ENCODE measurements around the gene MAP7D2.

GRCh38 chrX:20056704-20057103 lies 60.0 kb downstream of the MAP7D2 start:
- TF ChIP-seq FOSL1 (IDR thresholded peaks at IDR 0.05; ENCODE audit: low read depth) (no peak), JUND (IDR thresholded peaks at IDR 0.05) (no peak), SIN3A (IDR thresholded peaks at IDR 0.05; ENCODE audit: low read depth) (no peak), ZNF274 (IDR thresholded peaks at IDR 0.05; ENCODE audit: low read depth, low read length) (no peak), POLR2AphosphoS5 (IDR thresholded peaks at IDR 0.05; ENCODE audit: low read depth, low read length) (no peak), CTCF (IDR thresholded peaks at IDR 0.05 in 2 of 3, conservative IDR thresholded peaks at IDR 0.05 in 1 of 3; ENCODE audit: borderline replicate concordance in 1 of 3, insufficient read depth in 1 of 3, low read depth in 2 of 3, low read length in 2 of 3) (no peak), YY1 (IDR thresholded peaks at IDR 0.05; ENCODE audit: extremely low read depth, insufficient replicate concordance, low read depth, low read length) (no peak), EZH2 (IDR thresholded peaks at IDR 0.05) (no peak), POLR2A (IDR thresholded peaks at IDR 0.05; ENCODE audit: borderline replicate concordance, extremely low read depth, insufficient read depth, insufficient read length) (no peak), SP1 (IDR thresholded peaks at IDR 0.05; ENCODE audit: low read depth) (no peak), CBX3 (IDR thresholded peaks at IDR 0.05; ENCODE audit: low read depth) (no peak)
- TF ChIP-seq, protein P1, sequence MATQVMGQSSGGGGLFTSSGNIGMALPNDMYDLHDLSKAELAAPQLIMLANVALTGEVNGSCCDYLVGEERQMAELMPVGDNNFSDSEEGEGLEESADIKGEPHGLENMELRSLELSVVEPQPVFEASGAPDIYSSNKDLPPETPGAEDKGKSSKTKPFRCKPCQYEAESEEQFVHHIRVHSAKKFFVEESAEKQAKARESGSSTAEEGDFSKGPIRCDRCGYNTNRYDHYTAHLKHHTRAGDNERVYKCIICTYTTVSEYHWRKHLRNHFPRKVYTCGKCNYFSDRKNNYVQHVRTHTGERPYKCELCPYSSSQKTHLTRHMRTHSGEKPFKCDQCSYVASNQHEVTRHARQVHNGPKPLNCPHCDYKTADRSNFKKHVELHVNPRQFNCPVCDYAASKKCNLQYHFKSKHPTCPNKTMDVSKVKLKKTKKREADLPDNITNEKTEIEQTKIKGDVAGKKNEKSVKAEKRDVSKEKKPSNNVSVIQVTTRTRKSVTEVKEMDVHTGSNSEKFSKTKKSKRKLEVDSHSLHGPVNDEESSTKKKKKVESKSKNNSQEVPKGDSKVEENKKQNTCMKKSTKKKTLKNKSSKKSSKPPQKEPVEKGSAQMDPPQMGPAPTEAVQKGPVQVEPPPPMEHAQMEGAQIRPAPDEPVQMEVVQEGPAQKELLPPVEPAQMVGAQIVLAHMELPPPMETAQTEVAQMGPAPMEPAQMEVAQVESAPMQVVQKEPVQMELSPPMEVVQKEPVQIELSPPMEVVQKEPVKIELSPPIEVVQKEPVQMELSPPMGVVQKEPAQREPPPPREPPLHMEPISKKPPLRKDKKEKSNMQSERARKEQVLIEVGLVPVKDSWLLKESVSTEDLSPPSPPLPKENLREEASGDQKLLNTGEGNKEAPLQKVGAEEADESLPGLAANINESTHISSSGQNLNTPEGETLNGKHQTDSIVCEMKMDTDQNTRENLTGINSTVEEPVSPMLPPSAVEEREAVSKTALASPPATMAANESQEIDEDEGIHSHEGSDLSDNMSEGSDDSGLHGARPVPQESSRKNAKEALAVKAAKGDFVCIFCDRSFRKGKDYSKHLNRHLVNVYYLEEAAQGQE (IDR thresholded peaks at IDR 0.05; ENCODE audit: low read depth) = no peak

Measured in HCT116 (cell line).